GM12878 (cell line): ENCODE data around the gene CAMTA2. TPM values are rescaled to one million over a fixed set of nuclear protein-coding genes. Genes with fewer than 3 reads are reported as not detected.
A peak's percentile ranks its signal among the peaks of the same experiment; 100 is the strongest.

Experiments
- ATAC-seq: fragments of 200-7000 bp; cut with Tn5 transposase; 3 replicates; pipeline ENCODE4 v1.9.1; 2020; ENCODE audit warnings: mild to moderate bottlenecking, moderate library complexity
- BruUV-seq: library from RNA; stranded (reverse); fragments of 400-500 nt; replicated peaks from 2 replicates; lab custom pipeline; 2021; lab: Mats Ljungman, UMichigan
- CTCF ChIA-PET: fragments of 300-600 bp; sonication (Branson Sonifier 250); formaldehyde crosslinking; extraction: SDS; loops from one replicate; lab custom pipeline; 2021; ENCODE audit warnings: inconsistent platforms; lab: Yijun Ruan, JAX
- POLR2A ChIA-PET: fragments of 350-600 bp; formaldehyde crosslinking; extraction: SDS; loops from one replicate; lab custom pipeline; 2021; ENCODE audit warnings: inconsistent platforms; lab: Charles Lee
- RAD21 ChIA-PET: fragments of 300-600 bp; sonication (Branson Sonifier 250); formaldehyde crosslinking; loops from one replicate; lab custom pipeline; 2023; ENCODE audit warnings: antibody characterized with exemption; ENCODE audit not compliant: unreplicated experiment; lab: Charles Lee
- SMC1A ChIA-PET: fragments of 300-600 bp; sonication (Branson Sonifier 250); formaldehyde crosslinking; loops from one replicate; lab custom pipeline; 2023; ENCODE audit not compliant: unreplicated experiment, uncharacterized antibody; lab: Charles Lee
- DNase-seq: peaks from one replicate; pipeline ENCODE4 v3.0.0-alpha.2; 2011; ENCODE audit warnings: low read depth, low spot score
- FAIRE-seq: peaks from 3 replicates; lab custom pipeline; 2011; peaks lifted over from hg19 to GRCh38; lab: Jason Lieb, UNC
- H2AFZ ChIP-seq: 2 replicates; pipeline ENCODE4 v1.6.0; 2011; ENCODE audit warnings: low read depth, low read length, control low read depth; ENCODE audit not compliant: control insufficient read depth
- H3K27ac ChIP-seq: 2 replicates; pipeline ENCODE4 v1.5.1; 2011; ENCODE audit warnings: control low read depth; ENCODE audit not compliant: control insufficient read depth, insufficient read depth
- H3K27me3 ChIP-seq, 2 experiments: replicated peaks in 1 of 2; 2 replicates each; pipeline versions ENCODE4 v1.6.0 to v1.6.1; 2011; ENCODE audit warnings: low read length in 1 of 2; ENCODE audit not compliant: control insufficient read depth in 2 of 2, insufficient read depth in 2 of 2
- H3K36me3 ChIP-seq, 2 experiments: 2 replicates each; pipeline ENCODE4 v1.5.1; 2011; ENCODE audit warnings: low read length in 1 of 2; ENCODE audit not compliant: control insufficient read depth in 2 of 2, insufficient read depth in 2 of 2
- H3K4me1 ChIP-seq: 2 replicates; pipeline ENCODE4 v1.6.1; 2011; ENCODE audit warnings: mild to moderate bottlenecking, low read length, moderate library complexity, mixed read lengths; ENCODE audit not compliant: control insufficient read depth, insufficient read depth
- H3K4me2 ChIP-seq: 2 replicates; pipeline ENCODE4 v1.6.0; 2011; ENCODE audit warnings: control low read depth; ENCODE audit not compliant: control insufficient read depth, insufficient read depth
- H3K4me3 ChIP-seq: fragments of 200-600 bp; sonication (generic); 2 replicates; pipeline ENCODE4 v1.5.1; 2016
- H3K79me2 ChIP-seq: 2 replicates; pipeline ENCODE4 v1.6.0; 2011; ENCODE audit warnings: low read length; ENCODE audit not compliant: control insufficient read depth, insufficient read depth
- H3K9ac ChIP-seq: 2 replicates; pipeline ENCODE4 v1.8.0; 2011; ENCODE audit warnings: low read length, control low read depth, mixed read lengths; ENCODE audit not compliant: control insufficient read depth, insufficient read depth
- H3K9me3 ChIP-seq: replicated peaks from 3 replicates; pipeline ENCODE4 v1.5.1; 2011; ENCODE audit warnings: mild to moderate bottlenecking, low read length; ENCODE audit not compliant: control insufficient read depth, insufficient read depth
- H4K20me1 ChIP-seq: 2 replicates; pipeline ENCODE4 v1.6.0; 2011; ENCODE audit not compliant: control insufficient read depth, insufficient read depth
- CBFB ChIP-seq: IDR thresholded peaks from 2 replicates; pipeline ENCODE4 v1.6.1; 2016; ENCODE audit warnings: antibody characterized with exemption, low read depth
- CHD1 ChIP-seq: IDR thresholded peaks from 2 replicates; pipeline ENCODE4 v1.6.1; 2012; ENCODE audit warnings: low read depth, low read length, improper control_type of control experiment
- CHD2 ChIP-seq: IDR thresholded peaks from 2 replicates; pipeline ENCODE4 v1.6.1; 2011; ENCODE audit warnings: low read depth, low read length, improper control_type of control experiment, borderline replicate concordance
- ESRRA ChIP-seq: IDR thresholded peaks from 2 replicates; pipeline ENCODE4 v1.6.1; 2012; ENCODE audit warnings: mild to moderate bottlenecking, low read length, improper control_type of control experiment
- GABPA ChIP-seq: IDR thresholded peaks from 2 replicates; pipeline ENCODE4 v1.6.1; 2014; ENCODE audit warnings: antibody characterized with exemption, low read depth, mild to moderate bottlenecking, inconsistent platforms
- MEF2B ChIP-seq: fragments of 450-650 bp; IDR thresholded peaks from 2 replicates; pipeline ENCODE4 v1.6.1; 2018; ENCODE audit warnings: mild to moderate bottlenecking, moderate library complexity; ENCODE audit not compliant: partially characterized antibody, poor library complexity, severe bottlenecking
- NRF1 ChIP-seq: conservative IDR thresholded peaks from 2 replicates; pipeline ENCODE4 v1.6.1; 2011; ENCODE audit warnings: mild to moderate bottlenecking, low read depth, low read length, improper control_type of control experiment
- YBX1 ChIP-seq: fragments of 450-650 bp; IDR thresholded peaks from 2 replicates; pipeline ENCODE4 v1.6.1; 2016; ENCODE audit warnings: antibody characterized with exemption
- YY1 ChIP-seq: IDR thresholded peaks from 2 replicates; pipeline ENCODE4 v1.6.1; 2011; ENCODE audit warnings: low read depth, mild to moderate bottlenecking, low read length
- WGBS: methylation state at CpG from one replicate; pipeline ENCODE4 v1.1.6; 2016; ENCODE audit warnings: low lambda C conversion rate; ENCODE audit not compliant: insufficient replicate concordance, insufficient coverage; ENCODE audit errors: missing lambda C conversion rate; 5-methylcytosine and 5-hydroxymethylcytosine counted together
- in situ Hi-C: fragments of 300-500 bp; cut with MboI; formaldehyde crosslinking; loops from 9 replicates; pipeline ENCODE4 v1.14.3; 2018; ENCODE audit warnings: mixed read lengths
- intact Hi-C: fragments of 100-400 bp; cut with micrococcal nuclease; formaldehyde crosslinking; loops from one replicate; pipeline ENCODE4 v1.14.2; 2022; ENCODE audit not compliant: unreplicated experiment
- polyA plus RNA-seq, 11 experiments: library from polyadenylated mRNA; depleted of rRNA in 4 of 11; unstranded in 6 of 11; stranded (reverse) in 5 of 11; fragments of >200 nt; fragmentation: Nextera tagmentation in 4 of 11; fragmentation: Illumina TruSeq in 1 of 11; extraction: Ambion mirVana in 4 of 11; extraction: Trizol in 1 of 11; gene quantifications; 1 replicate in 1 of 11; 2 replicates in 10 of 11; pipeline versions ENCODE4 v1.2.1 to v1.2.3, GENCODE V29; 2011 to 2016; ENCODE audit warnings: inconsistent platforms in 2 of 11, missing spikeins in 2 of 11, low read depth in 1 of 11
- total RNA-seq, 4 experiments: library from RNA; depleted of rRNA in 3 of 4; stranded (reverse); fragments of >200 nt in 3 of 4; fragmentation: Illumina TruSeq in 1 of 4; extraction: Trizol in 1 of 4; gene quantifications; 2 replicates each; pipeline versions ENCODE4 v1.2.1 to v1.2.3, GENCODE V29; 2013 to 2021
- TF ChIP-seq, protein P1 (sequence below): fragments of 450-650 bp; IDR thresholded peaks from 2 replicates; pipeline ENCODE4 v1.6.1; 2017; ENCODE audit warnings: mild to moderate bottlenecking, moderate library complexity
- TF ChIP-seq, protein P2 (sequence below): fragments of 450-650 bp; formaldehyde crosslinking; IDR thresholded peaks from 2 replicates; pipeline ENCODE4 v1.5.0; 2022; ENCODE audit warnings: mild to moderate bottlenecking, missing genetic modification characterization

The CAMTA2 gene
- total and polyA plus RNA-seq, 10 of the 15 experiments (the other 5 are each of a cell fraction or from before 2014, with no cell fraction given): 0.42 to 29.3 (median 11.2) TPM

GRCh38 chr17:4941319-4941610, 46.2 kb downstream of the CAMTA2 start (continued):
- TF ChIP-seq CHD2: no peak
- TF ChIP-seq, all 136 proteins: peak for 0

DNA sequence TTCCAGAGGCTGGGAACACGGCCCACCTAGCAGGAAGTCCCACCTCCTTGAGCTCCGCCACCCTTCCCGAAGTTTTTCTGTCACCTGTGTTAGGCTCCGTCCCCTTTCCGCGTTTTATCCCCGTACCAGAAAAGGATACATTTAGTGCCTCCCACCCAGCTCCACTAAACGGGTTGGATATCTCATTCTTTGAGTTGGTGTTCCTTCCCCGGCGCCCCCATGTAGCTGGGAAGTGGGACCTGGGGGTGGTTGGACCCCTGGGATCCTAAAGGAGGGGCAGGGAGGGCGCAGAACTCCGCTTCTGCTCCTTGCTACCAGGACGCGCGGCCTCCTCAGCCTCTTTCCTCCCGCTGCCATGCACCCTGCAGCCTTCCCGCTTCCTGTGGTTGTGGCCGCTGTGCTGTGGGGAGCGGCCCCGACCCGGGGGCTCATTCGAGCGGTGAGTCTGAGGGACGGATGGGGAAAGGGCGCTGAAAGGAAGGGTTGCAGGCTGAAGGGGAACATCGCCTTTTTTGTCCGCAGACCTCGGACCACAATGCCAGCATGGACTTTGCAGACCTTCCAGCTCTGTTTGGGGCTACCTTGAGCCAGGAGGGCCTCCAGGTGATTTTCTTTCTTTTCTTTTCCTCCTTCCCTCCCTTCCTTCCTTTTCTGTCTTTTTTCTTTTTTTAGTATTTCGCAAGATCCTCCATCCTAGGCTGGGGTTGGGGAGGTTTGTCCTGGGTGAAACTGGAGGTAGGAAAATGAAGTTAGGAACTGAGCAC, 46.7 kb downstream of the CAMTA2 start:
- BruUV-seq: TSS peak; percentile 78
- H2AFZ ChIP-seq: peak overlapping the region; percentile 45
- H3K9me3 ChIP-seq: no peaks in the 10 kb centered on the region
- peak overlapping the region; percentile 85 for H3K4me3 ChIP-seq
- peak overlapping the region; percentile 98 for H3K9ac ChIP-seq
- FAIRE-seq (peak; percentile 18), DNase-seq (no peak), ATAC-seq (no peak)
- RAD21 ChIA-PET: interaction anchor here (0.8 to 2.8 kb wide), 11 partner anchors 8 to 385 kb away, joined by 3 to 31 read pairs (median 6); partner anchors contain the start of genes ARRB2, CHRNE, ENO3 and INCA1
- POLR2A ChIA-PET: interaction anchor here (1.0 to 17.5 kb wide), 9 partner anchors 8 to 56 kb away, joined by 3 to 272 read pairs (median 8); partner anchors contain the start of genes CAMTA2, ENO3, INCA1 and KIF1C
- H4K20me1 ChIP-seq: no peaks in the 10 kb centered on the region; the same call in 1 of the 2 replicates
- H3K27ac ChIP-seq: peak overlapping the region; percentile 97
- H3K36me3 ChIP-seq: peaks cover 14 to 28% of the 10 kb centered on the region in 2 experiments
- SMC1A ChIA-PET: interaction anchor here (0.9 to 4.5 kb wide), 9 partner anchors 12 to 316 kb away, joined by 3 to 38 read pairs (median 4); partner anchors contain the start of genes CAMTA2, CHRNE, ENO3 and SPAG7
- intact Hi-C loops (loop anchor here (5.0 kb wide), 1 partner anchor 297 kb away; no protein-coding TSS in a partner anchor), in situ Hi-C loops (no loop called here)
- WGBS: under 1% methylated on average over 29 of the region's 29 CpGs
- peak overlapping the region; percentile 55 for H3K4me2 ChIP-seq
- peaks cover 46% of the 10 kb centered on the region for H3K4me1 ChIP-seq
- CTCF ChIA-PET: interaction anchor here (1.1 to 3.5 kb wide), 4 partner anchors 13 to 31 kb away, joined by 4 to 28 read pairs (median 11); partner anchors contain the start of gene SPAG7
- no peaks in the 10 kb centered on the region for H3K27me3 ChIP-seq
- peaks cover 75% of the 10 kb centered on the region for H3K79me2 ChIP-seq
- TF ChIP-seq ESRRA (no peak), YY1 (peak; percentile 51; the same call in 1 of the 2 replicates), YBX1 (no peak), NRF1 (no peak), GABPA (no peak), CHD1 (no peak), MEF2B (no peak), CBFB (no peak)
- TF ChIP-seq, protein P1, sequence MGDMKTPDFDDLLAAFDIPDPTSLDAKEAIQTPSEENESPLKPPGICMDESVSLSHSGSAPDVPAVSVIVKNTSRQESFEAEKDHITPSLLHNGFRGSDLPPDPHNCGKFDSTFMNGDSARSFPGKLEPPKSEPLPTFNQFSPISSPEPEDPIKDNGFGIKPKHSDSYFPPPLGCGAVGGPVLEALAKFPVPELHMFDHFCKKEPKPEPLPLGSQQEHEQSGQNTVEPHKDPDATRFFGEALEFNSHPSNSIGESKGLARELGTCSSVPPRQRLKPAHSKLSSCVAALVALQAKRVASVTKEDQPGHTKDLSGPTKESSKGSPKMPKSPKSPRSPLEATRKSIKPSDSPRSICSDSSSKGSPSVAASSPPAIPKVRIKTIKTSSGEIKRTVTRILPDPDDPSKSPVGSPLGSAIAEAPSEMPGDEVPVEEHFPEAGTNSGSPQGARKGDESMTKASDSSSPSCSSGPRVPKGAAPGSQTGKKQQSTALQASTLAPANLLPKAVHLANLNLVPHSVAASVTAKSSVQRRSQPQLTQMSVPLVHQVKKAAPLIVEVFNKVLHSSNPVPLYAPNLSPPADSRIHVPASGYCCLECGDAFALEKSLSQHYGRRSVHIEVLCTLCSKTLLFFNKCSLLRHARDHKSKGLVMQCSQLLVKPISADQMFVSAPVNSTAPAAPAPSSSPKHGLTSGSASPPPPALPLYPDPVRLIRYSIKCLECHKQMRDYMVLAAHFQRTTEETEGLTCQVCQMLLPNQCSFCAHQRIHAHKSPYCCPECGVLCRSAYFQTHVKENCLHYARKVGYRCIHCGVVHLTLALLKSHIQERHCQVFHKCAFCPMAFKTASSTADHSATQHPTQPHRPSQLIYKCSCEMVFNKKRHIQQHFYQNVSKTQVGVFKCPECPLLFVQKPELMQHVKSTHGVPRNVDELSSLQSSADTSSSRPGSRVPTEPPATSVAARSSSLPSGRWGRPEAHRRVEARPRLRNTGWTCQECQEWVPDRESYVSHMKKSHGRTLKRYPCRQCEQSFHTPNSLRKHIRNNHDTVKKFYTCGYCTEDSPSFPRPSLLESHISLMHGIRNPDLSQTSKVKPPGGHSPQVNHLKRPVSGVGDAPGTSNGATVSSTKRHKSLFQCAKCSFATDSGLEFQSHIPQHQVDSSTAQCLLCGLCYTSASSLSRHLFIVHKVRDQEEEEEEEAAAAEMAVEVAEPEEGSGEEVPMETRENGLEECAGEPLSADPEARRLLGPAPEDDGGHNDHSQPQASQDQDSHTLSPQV: no peak
- TF ChIP-seq, protein P2, sequence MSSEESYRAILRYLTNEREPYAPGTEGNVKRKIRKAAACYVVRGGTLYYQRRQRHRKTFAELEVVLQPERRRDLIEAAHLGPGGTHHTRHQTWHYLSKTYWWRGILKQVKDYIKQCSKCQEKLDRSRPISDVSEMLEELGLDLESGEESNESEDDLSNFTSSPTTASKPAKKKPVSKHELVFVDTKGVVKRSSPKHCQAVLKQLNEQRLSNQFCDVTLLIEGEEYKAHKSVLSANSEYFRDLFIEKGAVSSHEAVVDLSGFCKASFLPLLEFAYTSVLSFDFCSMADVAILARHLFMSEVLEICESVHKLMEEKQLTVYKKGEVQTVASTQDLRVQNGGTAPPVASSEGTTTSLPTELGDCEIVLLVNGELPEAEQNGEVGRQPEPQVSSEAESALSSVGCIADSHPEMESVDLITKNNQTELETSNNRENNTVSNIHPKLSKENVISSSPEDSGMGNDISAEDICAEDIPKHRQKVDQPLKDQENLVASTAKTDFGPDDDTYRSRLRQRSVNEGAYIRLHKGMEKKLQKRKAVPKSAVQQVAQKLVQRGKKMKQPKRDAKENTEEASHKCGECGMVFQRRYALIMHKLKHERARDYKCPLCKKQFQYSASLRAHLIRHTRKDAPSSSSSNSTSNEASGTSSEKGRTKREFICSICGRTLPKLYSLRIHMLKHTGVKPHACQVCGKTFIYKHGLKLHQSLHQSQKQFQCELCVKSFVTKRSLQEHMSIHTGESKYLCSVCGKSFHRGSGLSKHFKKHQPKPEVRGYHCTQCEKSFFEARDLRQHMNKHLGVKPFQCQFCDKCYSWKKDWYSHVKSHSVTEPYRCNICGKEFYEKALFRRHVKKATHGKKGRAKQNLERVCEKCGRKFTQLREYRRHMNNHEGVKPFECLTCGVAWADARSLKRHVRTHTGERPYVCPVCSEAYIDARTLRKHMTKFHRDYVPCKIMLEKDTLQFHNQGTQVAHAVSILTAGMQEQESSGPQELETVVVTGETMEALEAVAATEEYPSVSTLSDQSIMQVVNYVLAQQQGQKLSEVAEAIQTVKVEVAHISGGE (CRISPR knock-in tag): no peak
